Mesothelial cell of epicardium (in vitro differentiated cells): ENCODE data around the gene FAM117B. TPM values are rescaled to one million over a fixed set of nuclear protein-coding genes. Genes with fewer than 3 reads are reported as not detected.

Experiments
- DNase-seq, 2 experiments: peaks; one replicate each; pipeline ENCODE4 v3.0.0; 2021; ENCODE audit warnings: low spot score in 2 of 2; ENCODE audit not compliant: unreplicated experiment in 2 of 2
- H3K27ac Mint-ChIP-seq: 2 replicates; pipeline ENCODE4 v1.8.0; 2021; ENCODE audit warnings: mixed read lengths
- H3K27me3 Mint-ChIP-seq: 2 replicates; pipeline ENCODE4 v1.8.0; 2021; ENCODE audit warnings: low read depth, mixed read lengths
- H3K36me3 Mint-ChIP-seq: 2 replicates; pipeline ENCODE4 v1.8.0; 2021; ENCODE audit warnings: mixed read lengths
- H3K4me1 Mint-ChIP-seq: 2 replicates; pipeline ENCODE4 v1.8.0; 2021; ENCODE audit warnings: mixed read lengths
- H3K4me3 Mint-ChIP-seq: 2 replicates; pipeline ENCODE4 v1.8.0; 2021; ENCODE audit warnings: mild to moderate bottlenecking, moderate library complexity, mixed read lengths
- H3K9me3 Mint-ChIP-seq: 2 replicates; pipeline ENCODE4 v1.8.0; 2021; ENCODE audit warnings: mixed read lengths
- total RNA-seq: library from RNA; stranded (reverse); gene quantifications from 3 replicates; pipeline ENCODE4 v1.2.1, GENCODE V29; 2021
- TF ChIP-seq, protein P1 (sequence below): fragments of 200-600 bp; sonication (generic); IDR thresholded peaks from one replicate; pipeline ENCODE4 v1.5.0; 2021; ENCODE audit warnings: antibody characterized with exemption; ENCODE audit not compliant: unreplicated experiment

The FAM117B gene
- total RNA-seq, 1 donor from 2014 or later: 29.2 TPM

DNA sequence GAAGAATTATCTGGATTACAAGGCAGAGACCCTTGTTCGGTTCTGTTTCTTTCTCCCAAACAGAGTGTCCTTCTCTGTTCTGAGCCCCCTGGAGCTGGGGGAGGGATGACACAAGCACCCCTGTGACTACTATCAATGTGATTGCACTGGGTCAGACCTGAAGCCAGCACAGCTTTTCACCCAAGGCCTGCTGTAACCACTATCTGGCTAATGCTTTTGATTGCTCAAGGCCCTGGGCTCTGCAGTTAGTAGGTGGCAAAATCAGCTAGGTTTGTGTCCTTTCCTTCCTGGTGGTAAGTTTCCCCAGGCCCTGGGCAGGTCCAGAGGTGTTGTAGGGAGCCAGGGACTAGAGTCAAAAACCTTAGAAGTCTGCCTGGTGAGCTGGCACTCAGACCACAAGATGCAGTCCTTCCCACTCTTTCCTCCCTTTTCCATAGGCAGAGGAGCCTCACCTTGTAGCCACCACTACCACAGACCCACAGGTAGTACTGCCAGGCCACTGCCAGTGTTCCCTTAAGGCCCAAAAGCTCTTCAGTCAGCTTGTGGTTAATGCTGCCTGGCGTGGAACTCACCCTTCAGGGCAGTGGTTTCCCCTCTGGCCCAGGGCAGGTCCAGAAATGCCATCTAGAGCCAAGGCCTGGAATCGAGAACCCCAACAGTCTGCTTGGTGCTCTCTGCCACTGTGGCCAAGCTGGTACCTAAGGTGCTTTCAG lies 83.0 kb downstream of the FAM117B start:
- TF ChIP-seq, protein P1, sequence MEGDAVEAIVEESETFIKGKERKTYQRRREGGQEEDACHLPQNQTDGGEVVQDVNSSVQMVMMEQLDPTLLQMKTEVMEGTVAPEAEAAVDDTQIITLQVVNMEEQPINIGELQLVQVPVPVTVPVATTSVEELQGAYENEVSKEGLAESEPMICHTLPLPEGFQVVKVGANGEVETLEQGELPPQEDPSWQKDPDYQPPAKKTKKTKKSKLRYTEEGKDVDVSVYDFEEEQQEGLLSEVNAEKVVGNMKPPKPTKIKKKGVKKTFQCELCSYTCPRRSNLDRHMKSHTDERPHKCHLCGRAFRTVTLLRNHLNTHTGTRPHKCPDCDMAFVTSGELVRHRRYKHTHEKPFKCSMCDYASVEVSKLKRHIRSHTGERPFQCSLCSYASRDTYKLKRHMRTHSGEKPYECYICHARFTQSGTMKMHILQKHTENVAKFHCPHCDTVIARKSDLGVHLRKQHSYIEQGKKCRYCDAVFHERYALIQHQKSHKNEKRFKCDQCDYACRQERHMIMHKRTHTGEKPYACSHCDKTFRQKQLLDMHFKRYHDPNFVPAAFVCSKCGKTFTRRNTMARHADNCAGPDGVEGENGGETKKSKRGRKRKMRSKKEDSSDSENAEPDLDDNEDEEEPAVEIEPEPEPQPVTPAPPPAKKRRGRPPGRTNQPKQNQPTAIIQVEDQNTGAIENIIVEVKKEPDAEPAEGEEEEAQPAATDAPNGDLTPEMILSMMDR: no peak
- H3K9me3 Mint-ChIP-seq: peaks cover 21% of the 10 kb centered on the region
- peaks cover 26% of the 10 kb centered on the region for H3K36me3 Mint-ChIP-seq
- H3K27me3 Mint-ChIP-seq: no peaks in the 10 kb centered on the region
- peaks cover 12% of the 10 kb centered on the region for H3K4me1 Mint-ChIP-seq
- no peak overlapping the region for H3K27ac Mint-ChIP-seq
- DNase-seq: no peak
- no peak overlapping the region for H3K4me3 Mint-ChIP-seq

DNA sequence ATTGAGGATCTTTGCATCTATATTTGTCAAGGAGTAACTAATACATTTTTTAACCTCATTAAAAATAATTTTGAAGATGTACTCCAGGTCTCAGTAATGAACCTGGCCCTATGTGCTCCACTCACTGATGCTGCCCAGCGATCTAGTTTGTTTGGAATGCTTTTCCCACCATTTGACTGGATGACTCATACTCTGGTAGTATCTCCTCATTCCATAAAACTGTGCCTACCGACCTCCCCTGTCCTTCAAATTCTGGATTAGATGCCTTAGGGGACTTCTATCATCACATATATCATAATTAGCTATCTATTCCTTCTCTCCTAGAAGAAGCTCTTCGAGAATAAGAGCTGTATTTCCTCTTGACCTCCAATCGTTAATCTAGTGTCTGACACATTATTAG lies 83.8 kb downstream of the FAM117B start:
- no peak for DNase-seq
- H3K4me1 Mint-ChIP-seq: peaks cover 12% of the 10 kb centered on the region
- no peak overlapping the region for H3K4me3 Mint-ChIP-seq
- TF ChIP-seq, protein P1: no peak
- peaks cover 13% of the 10 kb centered on the region for H3K9me3 Mint-ChIP-seq
- H3K27ac Mint-ChIP-seq: peak overlapping the region; percentile 54
- H3K27me3 Mint-ChIP-seq: no peaks in the 10 kb centered on the region
- peaks cover 19% of the 10 kb centered on the region for H3K36me3 Mint-ChIP-seq

DNA sequence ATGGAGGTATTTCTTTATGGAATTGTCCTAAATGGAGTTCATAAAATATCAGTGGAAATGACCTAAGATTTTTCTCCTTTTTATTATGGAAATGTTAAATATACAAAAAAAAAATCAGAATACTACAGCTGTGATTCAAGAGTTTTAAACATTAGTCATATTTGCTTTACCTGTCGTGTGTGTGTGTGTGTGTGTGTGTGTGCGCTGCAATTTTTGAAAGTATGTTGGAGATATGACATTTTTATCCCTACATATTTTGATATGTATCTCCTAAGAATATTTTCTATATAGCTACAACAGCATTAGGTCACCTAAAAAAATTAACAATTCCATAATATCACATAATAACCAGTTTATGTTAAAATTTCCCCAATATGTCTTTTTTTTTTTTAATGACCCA lies 85.5 kb downstream of the FAM117B start:
- Mint-ChIP-seq H3K27me3 (no peaks in the 10 kb centered on the region), H3K4me1 (peaks cover 12% of the 10 kb centered on the region), H3K27ac (no peak overlapping the region), H3K36me3 (peaks cover 16% of the 10 kb centered on the region), H3K4me3 (no peak overlapping the region), H3K9me3 (peaks cover 13% of the 10 kb centered on the region)
- DNase-seq: no peak
- TF ChIP-seq, protein P1: no peak

DNA sequence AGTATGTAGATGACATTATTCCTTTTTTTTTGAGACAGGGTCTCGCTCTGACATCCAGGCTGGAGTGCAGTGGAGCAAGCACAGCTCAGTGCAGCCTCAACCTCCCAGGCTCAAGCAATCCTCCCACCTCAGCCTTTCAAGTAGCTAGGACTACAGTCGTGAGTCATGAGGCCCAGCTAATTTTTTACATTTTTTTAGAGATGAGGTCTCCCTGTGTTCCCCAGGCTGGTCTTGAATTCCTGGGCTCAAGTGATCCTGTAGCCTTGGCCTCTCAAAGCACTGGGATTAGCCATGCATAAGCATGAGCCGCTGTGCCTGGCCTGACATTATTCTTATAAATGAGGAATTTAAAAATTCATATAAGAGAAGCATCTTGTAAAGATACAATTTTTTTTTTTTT lies 86.9 kb downstream of the FAM117B start:
- H3K27me3 Mint-ChIP-seq: no peaks in the 10 kb centered on the region
- peak overlapping the region; percentile 64 for H3K27ac Mint-ChIP-seq
- peaks cover 15% of the 10 kb centered on the region for H3K36me3 Mint-ChIP-seq
- H3K9me3 Mint-ChIP-seq: peaks cover 5% of the 10 kb centered on the region
- no peak overlapping the region for H3K4me3 Mint-ChIP-seq
- TF ChIP-seq, protein P1: no peak
- peaks cover 12% of the 10 kb centered on the region for H3K4me1 Mint-ChIP-seq
- DNase-seq: no peak

DNA sequence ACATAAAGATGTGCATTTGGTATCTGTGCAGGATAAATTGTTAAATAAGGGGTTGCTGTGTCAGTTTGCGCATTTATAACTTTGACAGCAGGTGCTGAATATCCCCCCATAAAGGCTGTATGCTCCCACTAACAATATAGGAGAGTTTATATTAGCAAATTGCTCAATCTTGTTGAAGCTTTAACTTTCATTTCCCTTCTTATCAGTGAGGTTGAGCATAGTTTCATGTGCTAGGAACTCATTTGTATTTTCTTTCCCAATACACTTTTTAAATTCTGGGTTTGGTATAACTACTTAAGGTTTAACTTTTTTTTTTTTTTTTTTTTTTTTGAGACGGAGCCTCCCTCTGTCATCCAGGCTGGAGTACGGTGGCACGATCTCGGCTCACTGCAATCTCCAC lies 89.0 kb downstream of the FAM117B start:
- TF ChIP-seq, protein P1: no peak
- Mint-ChIP-seq H3K4me1 (peaks cover 10% of the 10 kb centered on the region), H3K36me3 (peaks cover 8% of the 10 kb centered on the region), H3K27ac (no peak overlapping the region), H3K27me3 (no peaks in the 10 kb centered on the region), H3K4me3 (no peak overlapping the region), H3K9me3 (no peaks in the 10 kb centered on the region)
- DNase-seq: no peak

DNA sequence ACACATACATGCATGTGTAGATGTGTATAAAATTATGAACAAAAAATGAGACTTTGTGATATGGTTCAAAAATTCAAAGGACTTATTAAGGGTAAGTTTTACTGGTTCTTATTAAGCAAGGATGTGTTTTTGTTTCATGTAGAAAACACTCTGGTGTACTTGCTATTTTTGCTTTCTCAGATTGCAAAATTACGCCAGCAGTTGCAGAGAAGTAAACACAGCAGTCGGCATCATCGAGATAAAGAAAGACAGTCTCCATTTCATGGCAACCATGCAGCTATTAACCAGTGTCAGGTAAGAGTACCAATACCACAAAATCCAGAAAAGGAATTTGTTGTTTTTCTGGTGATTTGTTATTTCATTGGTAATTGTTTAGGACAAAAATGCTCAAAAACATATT lies 91.3 kb downstream of the FAM117B start:
- peaks cover 23% of the 10 kb centered on the region for H3K36me3 Mint-ChIP-seq
- H3K9me3 Mint-ChIP-seq: peaks cover 5% of the 10 kb centered on the region
- DNase-seq: no peak
- H3K4me1 Mint-ChIP-seq: peaks cover 4% of the 10 kb centered on the region
- no peak overlapping the region for H3K27ac Mint-ChIP-seq
- TF ChIP-seq, protein P1: no peak
- no peaks in the 10 kb centered on the region for H3K27me3 Mint-ChIP-seq
- H3K4me3 Mint-ChIP-seq: no peak overlapping the region
